Measurements from ENCODE around the gene RCBTB1. TPM values are rescaled to one million over a fixed set of nuclear protein-coding genes. Genes with fewer than 3 reads are reported as not detected.

RCBTB1 gene
- total and polyA plus RNA-seq, 7 donors: 4.2 to 20.7 (median 10.2) TPM

- no peaks in the 10 kb centered on the region for H3K4me1 ChIP-seq
- no peak for DNase-seq
- H3K36me3 ChIP-seq: peaks cover 0 to 68% (median 8%) of the 10 kb centered on the region in 4 donors
- no peaks in the 10 kb centered on the region for H3K9me3 ChIP-seq
- H3K4me3 ChIP-seq: no peak overlapping the region
- 71 to 93% methylated on average over 10 of the region's 10 CpGs for WGBS, 2 donors
- intact Hi-C loops (cut with DNase I): no loop called here
- no peak overlapping the region for H3K27ac ChIP-seq
- H3K27me3 ChIP-seq: no peaks in the 10 kb centered on the region
- TF ChIP-seq POLR2AphosphoS5 (IDR thresholded peaks at IDR 0.05) (no peak), CTCF (IDR thresholded peaks at IDR 0.05) (no peak), EP300 (IDR thresholded peaks at IDR 0.05) (no peak), POLR2A (IDR thresholded peaks at IDR 0.05) (no peak)
These were observed 34.3 kb downstream of the RCBTB1 start for GRCh38 chr13:49550942-49551644.

GRCh38 chr13:49549289-49549688 is 36.1 kb downstream of the RCBTB1 start:
- DNase-seq: no peak
- no peaks in the 10 kb centered on the region for H3K4me1 ChIP-seq
- intact Hi-C loops (cut with DNase I): no loop called here
- H3K27me3 ChIP-seq: no peaks in the 10 kb centered on the region
- no peak overlapping the region for H3K27ac ChIP-seq
- no peaks in the 10 kb centered on the region for H3K9me3 ChIP-seq
- no peak overlapping the region for H3K4me3 ChIP-seq
- WGBS, 2 donors: 89 to 93% methylated on average over 15 of the region's 15 CpGs
- TF ChIP-seq POLR2A (IDR thresholded peaks at IDR 0.05) (no peak), CTCF (IDR thresholded peaks at IDR 0.05) (no peak), EP300 (IDR thresholded peaks at IDR 0.05) (no peak), POLR2AphosphoS5 (IDR thresholded peaks at IDR 0.05) (no peak)
- H3K36me3 ChIP-seq: peaks cover 0 to 69% (median 11%) of the 10 kb centered on the region in 4 donors

- Histone ChIP-seq H3K27ac (no peak overlapping the region), H3K4me1 (no peaks in the 10 kb centered on the region), H3K36me3 (peaks cover 0 to 84% (median 11%) of the 10 kb centered on the region in 4 donors), H3K9me3 (no peaks in the 10 kb centered on the region), H3K27me3 (no peaks in the 10 kb centered on the region), H3K4me3 (no peak overlapping the region)
- 91 to 98% methylated on average over 9 of the region's 9 CpGs for WGBS, 2 donors
- no peak for DNase-seq
- TF ChIP-seq CTCF (IDR thresholded peaks at IDR 0.05): no peak
- no peak for TF ChIP-seq POLR2AphosphoS5 (IDR thresholded peaks at IDR 0.05)
- TF ChIP-seq POLR2A (IDR thresholded peaks at IDR 0.05): no peak
- TF ChIP-seq EP300 (IDR thresholded peaks at IDR 0.05): no peak
- intact Hi-C loops (cut with DNase I): no loop called here
These were observed 38.8 kb downstream of the RCBTB1 start for GRCh38 chr13:49546561-49546960.

- no peak overlapping the region for H3K27ac ChIP-seq
- TF ChIP-seq CTCF (IDR thresholded peaks at IDR 0.05): no peak
- no peak for TF ChIP-seq POLR2AphosphoS5 (IDR thresholded peaks at IDR 0.05)
- TF ChIP-seq EP300 (IDR thresholded peaks at IDR 0.05): no peak
- no peak for TF ChIP-seq POLR2A (IDR thresholded peaks at IDR 0.05)
- no peaks in the 10 kb centered on the region for H3K27me3 ChIP-seq
- H3K9me3 ChIP-seq: no peaks in the 10 kb centered on the region
- H3K4me1 ChIP-seq: no peaks in the 10 kb centered on the region
- WGBS, 2 donors: 95 to 96% methylated on average over 4 of the region's 4 CpGs
- DNase-seq: no peak
- intact Hi-C loops (cut with DNase I): no loop called here
- no peak overlapping the region for H3K4me3 ChIP-seq
- H3K36me3 ChIP-seq: peaks cover 0 to 84% (median 7%) of the 10 kb centered on the region in 4 donors
These were observed 39.7 kb downstream of the RCBTB1 start for GRCh38 chr13:49545661-49546060.
